Stimulated activated CD8-positive, alpha-beta memory T cell treated with anti-CD3 and anti-CD28 coated beads, Interleukin-7, amount 100 ng/mL, for 4 hours (primary cell): ENCODE measurements around the gene PCGF3.

Source experiments
- DNase-seq, 2 donors: peaks; one replicate each; pipeline ENCODE4 v3.0.0-alpha.2; 2020; ENCODE audit warnings: low read depth in 2 of 2

Gene PCGF3

DNA sequence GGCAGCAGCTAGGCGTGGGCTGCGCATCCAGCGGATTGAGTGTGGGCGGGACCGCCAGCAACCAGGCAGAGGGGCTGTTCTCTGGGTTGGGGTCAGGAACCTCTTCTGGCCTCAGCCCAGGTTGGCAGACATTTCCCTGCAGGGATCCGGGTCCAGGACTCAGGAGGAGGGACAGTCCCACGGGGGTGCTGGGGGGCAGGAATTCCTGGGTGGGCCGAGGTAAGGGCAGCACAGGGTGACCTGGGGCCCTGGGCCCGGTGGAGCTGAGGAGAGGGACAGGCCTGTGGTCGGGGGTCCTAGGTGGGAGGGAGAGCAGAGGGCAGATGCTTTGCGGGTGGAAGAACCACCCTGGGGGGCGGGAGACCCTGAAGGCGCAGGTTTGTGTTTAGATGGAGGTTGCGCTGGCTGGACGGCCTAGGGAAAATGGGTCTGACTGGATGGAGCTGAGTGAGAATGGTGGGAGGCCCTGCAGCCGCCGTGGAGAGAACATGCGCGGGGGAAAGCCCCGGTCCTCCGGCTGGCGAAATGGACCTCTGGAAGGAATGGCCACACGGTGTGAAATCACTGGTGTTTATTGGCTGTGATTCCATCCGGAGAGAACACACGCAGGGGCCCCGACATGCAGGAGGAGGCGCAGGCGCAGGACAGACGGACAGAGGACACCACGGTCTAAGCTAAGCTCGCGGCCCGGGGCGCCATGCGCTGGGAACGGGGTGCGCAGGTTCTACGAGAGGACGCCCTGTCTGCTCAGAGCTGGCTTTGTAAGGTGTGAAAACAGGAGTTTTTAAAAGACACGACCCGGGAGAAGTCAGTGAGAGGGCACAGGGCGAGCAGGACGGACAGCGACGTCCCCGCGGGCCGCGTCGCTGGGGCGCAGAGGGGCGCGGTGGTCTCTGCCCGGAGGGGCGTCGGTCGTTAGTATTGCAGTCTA is 79.0 kb downstream of the PCGF3 start:
- DNase-seq: no peak

DNA sequence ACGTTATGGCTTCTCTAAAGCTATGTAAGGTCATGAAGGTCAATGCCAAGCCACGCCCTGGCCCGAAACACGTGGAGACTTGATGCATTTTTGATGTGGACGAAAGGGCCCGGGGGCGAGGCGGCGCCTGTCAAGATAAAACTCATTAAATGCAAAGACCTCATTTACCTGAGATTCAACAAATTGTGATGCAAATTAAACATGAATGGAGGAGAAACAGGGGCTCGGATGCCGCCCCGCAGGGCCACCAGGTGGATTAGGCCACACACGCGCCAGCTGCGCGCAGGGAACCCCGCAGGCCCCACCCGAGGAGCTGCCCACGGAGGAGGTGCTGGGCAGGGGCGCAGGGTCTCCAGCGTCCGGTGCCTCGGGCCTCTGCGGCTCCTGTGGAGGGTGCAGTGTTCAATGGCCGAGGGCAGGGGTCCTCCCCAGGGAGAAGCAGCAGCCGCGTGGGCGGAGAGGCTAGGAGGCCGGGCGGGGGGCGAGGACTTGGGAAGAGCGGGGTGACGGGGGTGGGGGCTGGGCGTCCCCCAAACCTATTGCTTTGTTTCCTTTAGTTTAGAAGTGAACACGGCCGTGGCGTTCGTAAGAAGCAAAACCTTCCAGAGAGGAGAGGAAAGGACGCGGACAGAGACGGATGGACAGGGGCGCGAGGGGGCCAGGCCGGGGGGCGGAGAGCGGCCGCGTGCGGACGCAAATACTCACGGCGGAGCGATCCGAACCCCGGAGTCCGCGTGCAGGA is 79.9 kb downstream of the PCGF3 start:
- DNase-seq: no peak

DNA sequence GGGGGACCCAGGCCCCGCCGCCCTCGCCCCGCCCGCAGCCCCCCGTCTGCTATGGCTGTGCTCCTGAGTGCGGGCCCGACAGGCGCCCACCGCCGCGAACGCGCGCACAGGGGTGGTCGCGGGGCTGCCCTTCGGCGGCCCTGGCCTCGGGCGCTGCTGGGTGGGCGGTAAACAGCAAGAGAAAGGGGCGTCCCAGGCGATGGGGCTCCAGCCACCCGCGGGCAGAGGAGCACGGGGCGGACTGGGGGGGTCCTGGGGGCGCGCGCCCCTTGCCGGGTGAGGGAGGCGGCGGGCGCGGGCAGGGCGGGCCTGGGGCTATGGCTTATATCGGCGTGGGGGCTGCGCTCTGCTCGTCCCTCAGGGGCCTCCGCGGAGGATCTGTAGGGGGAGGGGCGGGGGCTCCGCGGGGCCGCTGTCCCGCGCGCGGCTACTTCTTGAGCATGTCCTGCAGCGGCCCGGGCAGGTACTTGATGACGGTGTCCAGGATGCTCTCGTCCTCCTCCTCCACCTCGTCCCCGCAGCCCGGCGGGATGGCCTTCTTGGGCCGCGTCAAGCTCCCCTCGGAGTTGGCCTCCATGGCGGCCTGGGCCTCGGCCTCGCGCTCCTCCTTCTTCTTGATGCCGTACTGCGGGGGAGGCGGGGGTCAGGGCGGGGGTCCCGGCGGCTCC is 80.6 kb downstream of the PCGF3 start:
- no peak for DNase-seq

DNA sequence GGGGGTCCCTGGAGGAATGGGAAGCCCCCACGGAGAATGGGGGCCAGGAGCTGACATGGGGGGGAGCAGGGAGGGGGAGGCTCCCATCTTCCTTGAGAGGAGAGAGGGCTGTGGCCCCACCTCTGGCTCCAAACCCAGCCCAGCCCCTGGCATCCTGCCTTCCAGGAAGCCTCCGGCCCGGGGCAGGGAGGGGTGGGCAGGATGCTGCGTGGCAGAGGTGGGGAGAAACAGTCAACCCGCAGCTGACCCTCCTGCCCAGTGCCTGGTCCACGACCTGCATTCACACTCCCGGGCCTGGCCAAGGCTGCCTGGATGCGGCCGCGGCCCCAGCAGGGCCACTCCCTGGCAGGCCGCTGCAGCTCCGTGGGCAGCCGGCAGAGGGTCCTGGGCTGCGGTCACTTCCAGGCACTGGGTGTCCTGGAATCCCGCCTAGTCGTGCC is 81.2 kb downstream of the PCGF3 start:
- DNase-seq: no peak

DNA sequence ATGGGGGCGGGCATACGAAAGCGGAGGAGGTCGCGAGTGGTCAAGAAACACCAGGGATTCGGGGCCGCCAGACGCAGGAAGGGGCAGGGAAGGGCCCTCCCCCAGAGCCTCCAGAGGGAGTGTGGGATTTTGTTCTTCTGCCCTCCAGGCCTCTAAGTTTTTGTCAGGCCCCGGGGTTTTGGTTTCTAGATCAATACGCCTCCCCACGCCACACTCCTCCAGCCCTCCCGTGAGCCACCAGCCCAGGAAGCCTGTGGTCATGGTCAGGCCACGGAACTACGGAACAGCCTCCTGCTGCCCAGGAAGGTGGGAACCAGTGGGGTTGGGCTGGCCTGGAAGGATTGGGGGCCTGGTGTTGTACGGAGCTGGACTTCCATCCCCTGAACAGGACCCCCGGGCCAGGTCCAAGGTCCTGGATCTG is 81.9 kb downstream of the PCGF3 start:
- no peak for DNase-seq

DNA sequence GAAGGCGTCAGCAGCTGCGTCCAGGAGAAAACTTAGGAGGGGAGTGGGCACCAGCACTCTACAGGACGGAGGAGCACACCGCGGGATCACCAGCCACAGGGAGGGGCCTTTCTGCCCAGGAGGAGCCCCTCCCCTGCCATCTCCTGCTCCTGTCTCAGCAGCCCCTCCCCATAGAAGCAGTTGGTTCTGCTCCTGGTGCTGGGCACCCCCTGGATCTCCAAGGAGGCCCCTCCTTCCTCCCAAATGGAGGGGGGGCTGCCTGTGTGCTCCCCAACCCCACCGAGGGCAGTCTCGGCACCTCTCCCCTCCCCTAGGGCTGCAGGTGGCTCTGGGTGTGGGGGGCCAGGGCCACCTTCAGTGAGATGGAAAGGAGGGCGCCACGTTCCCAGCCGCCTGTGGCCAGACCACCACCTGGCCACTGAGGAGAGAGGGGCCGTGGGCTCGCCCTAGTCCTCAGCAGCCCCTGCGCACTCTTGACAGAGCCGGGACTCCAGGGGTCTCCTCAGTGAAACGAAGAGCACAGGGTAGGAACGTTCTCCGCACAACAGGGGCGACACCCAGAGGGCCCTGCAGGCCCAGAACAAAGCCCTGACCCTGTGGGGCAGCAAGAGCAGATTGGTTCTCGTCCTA is 82.5 kb downstream of the PCGF3 start:
- DNase-seq: no peak

DNA sequence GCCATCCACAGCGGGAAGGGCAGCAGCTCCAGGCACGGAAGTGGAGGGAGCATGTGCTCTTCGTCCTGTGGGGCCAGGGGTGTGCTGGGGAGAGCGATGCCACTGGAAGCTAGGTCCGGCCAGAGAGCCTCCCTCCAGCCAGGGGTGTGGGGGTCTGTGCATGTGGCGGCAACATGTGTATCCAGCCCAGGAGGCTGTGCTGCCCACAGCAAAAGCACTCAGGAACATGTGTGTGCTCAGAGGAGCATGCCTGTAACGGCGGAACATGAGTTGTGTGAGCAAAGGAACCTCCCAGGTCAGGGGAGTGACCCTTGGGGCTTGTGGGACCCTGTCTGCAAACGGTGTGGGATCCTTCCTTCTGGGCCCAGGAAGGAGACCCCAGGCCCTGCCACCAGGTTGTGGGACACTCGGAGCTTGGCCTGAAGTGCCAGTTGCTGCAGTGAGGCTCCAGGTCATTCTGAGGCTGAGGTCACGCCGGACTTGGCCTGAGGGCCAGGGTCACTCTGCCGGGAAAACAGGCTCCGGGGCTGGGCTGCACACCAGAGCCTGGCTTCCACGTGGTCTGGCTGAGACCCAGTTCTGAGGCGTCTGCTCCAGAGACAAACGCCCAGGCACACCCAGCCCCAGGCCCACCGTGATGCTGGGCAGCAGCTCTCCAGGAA is 83.1 kb downstream of the PCGF3 start:
- DNase-seq: no peak

DNA sequence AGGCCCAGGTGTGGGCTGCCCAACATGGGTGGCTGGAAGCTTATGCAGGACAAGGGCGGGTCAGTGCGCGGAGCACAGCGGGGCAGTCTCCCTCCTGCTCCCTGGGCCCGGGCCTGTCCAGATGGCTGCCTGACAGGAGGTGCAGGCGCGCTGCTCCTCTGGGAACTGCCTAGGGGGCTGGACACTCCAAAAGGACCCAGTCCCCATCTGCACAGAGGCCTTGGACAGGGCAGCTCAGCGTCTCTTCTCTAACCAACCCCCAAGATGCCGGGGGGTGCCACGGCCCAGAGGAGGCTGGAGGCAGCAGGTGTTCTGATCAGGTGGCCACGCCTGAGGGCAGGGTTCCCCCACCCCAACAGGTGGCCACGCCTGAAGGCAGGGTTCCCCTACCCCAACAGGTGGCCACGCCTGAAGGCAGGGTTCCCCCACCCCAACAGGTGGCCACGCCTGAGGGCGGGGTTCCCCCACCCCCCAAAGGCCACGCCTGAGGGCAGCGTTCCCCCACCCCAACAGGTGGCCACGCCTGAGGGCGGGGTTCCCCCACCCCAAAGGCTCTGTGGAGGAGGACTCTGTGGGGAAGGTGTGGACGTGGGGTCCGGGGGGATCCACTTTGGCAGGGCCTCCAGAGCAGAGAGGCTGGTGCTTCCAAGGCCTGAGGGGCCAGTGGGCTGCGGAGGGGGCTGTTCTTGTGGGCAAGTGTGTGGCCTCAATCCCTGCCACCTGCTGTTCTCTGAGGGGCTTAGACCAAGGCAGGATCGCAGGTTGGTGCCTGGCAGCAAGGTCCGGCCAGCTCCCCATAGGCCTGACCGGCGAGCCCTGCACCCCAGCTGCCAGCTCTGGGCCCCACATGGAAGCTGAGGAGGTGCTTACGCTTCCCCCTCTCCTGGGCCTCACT is 84.2 kb downstream of the PCGF3 start:
- DNase-seq: no peak

DNA sequence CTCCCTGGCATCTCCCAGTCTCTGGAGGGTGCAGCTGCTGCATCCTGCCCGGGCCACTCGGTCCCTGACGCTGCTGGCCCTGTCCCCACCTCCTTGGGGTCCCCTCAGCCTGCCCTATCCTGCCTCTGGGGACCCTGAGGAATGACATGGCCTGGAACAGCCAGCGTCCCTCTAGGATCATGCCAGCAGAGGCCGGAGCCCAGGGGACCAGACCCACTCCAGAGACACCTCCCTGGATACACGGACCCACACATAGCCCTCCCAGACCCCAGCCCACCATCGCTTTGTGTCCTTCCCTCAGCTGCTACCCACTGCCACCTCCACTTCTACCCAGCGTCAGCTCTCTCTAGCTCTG is 84.8 kb downstream of the PCGF3 start:
- no peak for DNase-seq

DNA sequence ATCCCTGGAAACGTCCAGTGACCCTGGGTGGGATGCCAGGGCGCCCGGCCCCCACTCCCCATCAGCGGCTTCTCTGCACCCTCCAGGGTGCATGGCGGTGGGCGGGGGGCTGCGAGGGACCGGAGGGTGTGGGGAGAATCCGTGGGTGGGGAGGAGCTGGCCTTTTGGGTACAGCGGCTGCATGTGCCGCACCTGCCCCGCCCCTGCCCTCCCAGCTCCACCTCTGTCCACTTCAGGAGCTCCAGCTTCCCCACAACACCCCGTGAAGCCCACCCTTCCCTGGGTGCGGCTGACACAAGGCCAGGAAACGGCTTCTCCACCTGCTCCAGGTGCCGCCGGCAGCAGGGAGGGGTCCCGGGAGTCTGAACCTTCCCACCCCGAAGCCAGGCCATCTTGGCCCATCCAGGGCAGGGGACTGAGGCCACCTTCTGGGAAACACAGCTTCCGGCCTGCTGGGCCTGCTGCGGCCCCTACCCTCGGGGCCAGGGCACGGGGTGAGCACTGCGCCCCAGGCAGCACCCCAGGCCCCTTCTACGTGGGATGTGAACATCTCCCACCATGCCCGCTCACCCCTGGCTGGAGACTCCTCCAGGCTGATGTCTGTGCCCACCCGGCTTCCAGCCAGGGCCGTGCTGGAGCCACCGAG is 85.7 kb downstream of the PCGF3 start:
- no peak for DNase-seq

DNA sequence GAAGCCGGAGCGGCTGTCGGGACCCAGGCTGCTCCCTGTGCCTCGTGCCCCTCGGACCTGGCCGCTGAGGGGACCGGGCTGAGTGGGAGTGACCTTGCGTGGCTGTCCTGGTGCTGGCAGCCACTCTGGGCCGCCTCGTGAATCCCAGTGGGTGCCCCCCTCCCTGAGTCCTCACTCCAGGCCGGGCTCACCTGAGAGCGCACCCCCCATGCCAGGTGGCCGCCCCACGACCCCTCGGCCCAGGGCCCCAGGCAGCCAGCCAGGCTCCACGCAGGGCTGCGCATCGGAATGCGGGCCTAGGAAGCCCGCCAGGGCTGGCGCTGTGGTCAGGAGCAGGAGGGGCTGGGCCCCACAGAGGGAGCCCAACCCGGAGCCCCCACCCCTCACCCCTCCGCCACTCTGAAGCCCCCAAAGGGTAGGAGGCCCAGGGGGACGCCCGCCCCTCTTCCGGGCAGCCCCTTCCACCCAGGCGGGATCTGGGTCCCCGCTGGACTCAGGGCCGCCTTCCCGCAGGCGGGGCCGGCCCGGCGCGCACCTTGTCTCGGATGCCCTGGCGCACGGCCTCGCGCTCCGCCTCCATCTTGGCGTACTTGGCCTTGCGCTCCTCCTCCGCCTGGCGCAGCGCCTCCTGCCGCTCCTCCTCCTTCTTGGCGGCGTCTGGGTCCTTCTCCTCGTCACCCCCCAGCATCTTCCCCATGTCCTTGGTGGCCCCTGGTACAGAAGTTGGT is 86.4 kb downstream of the PCGF3 start:
- DNase-seq: no peak

DNA sequence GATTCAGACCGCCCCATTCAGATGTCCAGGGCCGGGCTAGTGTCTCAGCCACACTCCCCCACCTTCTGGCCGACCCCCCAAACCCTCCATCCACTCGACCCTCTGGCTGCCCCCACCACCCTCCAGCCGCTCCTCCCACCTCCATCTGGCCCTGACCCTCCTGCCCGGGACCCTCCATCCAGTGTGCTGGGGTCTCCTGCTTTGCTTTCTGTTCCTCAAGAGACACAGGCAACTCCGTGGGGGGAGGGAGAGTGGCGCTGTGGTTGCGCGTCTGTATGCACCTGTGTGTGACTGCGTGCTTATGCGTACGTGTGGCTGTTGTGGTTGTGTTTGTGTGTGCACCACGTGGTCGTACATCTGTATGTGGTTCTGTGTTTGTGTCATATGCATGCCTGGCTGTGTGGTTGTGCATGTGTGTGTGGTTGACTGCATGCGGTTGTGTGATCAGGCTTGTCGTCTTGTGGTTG is 87.0 kb downstream of the PCGF3 start:
- DNase-seq: no peak

DNA sequence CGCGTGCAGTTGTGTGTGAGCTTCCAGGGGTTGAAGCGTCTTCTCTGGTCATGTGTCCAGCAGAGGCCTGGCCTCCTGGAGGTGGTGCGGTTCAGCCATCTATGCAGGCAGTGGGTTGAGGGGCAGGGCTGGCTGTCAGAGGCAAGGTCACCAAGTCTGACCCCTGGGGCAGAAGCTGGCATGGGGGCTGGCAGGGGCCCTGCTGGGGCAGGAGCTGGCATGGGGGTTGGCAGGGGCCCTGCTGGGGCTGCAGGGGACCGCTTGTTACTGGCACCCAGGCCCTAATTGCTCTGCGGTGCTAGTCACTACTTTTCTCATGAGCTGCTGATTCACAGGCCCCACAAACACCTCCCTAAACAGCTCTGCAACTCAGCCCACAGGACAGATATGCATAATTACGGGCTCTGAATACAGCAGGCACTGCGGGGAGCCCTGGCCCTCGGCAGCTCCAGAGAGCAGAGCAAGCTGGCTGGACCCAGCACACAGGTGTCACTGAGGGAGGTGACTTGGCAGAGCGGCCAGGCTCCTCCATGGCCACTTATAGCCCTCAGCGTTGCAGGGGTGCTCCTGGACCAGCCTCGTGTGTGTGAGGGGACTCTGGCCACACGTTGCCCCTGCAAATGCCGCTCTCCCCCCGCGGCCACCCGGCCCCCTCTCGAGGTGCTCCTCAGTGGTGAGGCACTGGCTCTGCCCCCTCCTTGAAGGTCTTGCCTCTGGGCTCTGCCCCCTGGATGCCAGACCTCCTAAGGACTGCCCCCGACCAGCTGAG is 87.6 kb downstream of the PCGF3 start:
- DNase-seq: no peak

DNA sequence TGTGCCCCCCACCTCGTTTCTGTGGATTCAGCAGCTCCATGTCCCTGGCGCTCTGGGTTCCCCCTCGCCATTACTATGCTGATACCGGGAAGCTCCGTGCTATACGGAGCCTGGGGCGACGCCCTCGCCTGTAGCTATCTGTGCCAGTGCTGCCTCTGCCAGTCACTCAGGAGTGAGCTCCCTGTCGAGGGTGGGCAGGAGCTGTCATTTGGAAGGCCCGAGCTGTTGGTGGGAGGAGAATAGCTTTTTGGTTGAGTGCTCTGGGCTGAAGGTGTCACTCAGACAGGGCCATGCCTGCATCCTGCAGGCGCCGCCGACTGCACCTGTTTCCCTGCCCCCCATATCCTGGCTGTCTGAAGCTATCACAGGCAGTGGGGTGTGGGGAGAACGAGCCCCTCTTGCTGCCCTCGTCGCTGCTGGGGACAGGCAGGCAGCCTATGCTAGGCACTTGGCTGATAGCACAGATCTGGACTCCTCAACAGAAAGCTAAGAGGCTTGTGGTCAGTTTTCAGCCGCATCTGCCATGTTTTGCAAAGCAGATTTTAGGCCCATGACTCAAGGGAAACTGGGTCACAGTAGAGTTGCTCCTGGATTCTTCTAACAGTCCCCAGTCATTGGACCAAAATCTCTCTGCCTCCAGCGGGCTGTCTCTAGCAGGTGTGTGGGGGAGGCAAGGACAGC is 88.4 kb downstream of the PCGF3 start:
- DNase-seq: no peak

DNA sequence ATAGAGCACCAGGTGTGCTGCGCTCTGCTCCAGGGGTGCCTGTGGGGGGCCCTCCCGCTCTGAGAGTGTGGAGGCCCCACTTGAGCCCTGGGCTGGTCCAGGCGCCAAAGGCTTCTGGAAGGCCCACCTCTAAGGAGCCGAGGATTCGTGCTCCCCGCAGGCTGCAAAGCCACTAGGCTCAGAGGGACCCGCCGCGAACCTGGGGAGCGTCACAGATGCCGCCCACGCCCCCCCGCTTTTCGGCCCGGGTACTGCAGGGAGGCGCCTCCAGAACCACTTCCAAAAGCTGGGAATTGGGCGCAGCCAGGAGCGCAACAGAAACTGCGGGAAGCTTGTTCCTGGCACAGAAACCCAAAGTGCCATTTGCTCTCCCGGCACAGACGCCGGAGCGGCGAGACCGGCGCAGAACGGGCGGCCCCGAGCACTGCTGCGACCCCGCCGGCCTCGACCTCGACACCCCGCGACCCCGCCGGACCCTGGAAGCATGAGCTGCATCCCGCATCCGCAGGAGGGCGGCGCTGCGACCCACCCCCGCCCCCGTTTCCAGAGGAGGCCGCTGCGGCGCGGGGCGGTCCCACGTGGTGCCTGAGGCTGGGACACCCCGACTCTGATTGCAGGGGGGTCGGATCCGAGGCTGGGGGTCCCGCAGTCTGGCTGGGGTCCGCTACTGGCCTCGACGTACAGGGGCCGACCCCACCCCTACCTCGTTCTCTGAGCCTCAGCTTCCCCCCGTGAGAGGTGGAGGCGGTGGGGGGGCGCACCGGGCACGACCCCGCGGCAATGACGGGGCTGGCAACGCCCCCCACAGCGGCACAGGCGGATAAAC is 89.5 kb downstream of the PCGF3 start:
- no peak for DNase-seq

DNA sequence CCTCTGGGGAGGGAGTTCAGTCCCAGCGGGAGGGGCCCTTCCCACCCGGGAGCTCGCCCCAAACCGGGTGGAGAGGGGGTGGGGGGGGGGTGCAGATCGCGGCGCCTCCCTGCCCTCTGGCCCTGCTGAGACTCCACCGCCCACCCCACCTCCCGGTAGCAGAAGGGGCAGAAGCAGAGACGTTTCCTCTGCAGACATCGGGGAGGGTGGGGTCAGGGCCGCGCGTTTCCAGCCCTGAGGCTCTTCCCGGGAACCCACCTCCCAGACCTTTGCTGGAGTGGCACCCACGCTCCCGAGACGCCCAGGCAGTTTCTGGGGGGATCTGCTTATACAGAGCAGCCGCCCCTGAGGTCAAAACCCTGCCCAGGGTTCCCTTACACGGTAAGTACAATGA is 90.1 kb downstream of the PCGF3 start:
- DNase-seq: no peak

DNA sequence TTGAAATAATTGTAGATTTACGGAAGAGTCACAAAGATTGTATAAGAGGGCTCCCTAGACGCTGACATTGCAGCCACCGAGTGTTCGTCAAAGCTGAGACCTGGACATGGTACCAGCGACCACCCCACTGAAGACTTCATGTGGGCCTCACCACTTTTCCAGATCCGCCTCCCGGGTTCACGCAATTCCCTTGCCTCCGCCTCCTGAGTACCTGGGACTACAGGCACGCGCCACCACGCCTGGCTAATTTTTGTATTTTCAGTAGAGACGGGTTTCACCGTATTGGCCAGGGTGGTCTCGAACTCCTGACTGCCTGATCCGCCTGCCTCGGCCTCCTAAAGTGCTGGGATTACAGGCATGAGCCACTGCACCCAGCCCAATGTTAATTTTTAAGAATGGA is 90.6 kb downstream of the PCGF3 start:
- no peak for DNase-seq
